ENCODE results near the gene COLGALT1. TPM values are rescaled to one million over a fixed set of nuclear protein-coding genes. Genes with fewer than 3 reads are reported as not detected.

The COLGALT1 gene
- total RNA-seq, 1 experiment from 2014 or later, result 48.5 TPM

DNA sequence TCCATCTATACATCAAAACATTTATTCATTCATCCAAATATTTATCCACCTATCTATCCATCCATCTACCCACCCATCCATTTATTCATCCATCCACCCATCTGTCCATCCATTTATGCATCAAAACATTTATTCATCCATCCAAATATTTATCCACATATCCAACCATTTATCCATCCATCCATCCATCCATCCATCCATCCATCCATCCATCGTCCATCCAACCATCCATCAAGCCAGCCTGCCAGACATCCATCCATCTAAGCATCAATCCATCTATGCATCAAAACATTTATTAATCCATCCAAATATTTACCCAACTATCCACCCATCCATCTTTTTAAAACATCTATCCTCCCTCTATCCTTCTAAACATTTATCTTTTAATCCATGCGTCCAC lies 70.5 kb downstream of the COLGALT1 start:
- H2BK20ac ChIP-seq (ENCODE audit: low read depth, low read length, poor library complexity, severe bottlenecking), result no peak overlapping the region
- Mint-ChIP-seq H3K27me3 (ENCODE audit: low read depth) (0 out of 2 replicates have a peak, but pooled peaks cover 2% of the 10 kb centered on the region), H3K9me3 (no peaks in the 10 kb centered on the region; a peak in 1 of 5 replicates), H3K4me1 (peaks cover 0 to 2% of the 10 kb centered on the region in 2 experiments; a peak in 1 of 4 replicates), H3K4me3 (no peak overlapping the region), H3K36me3 (ENCODE audit: insufficient read depth in 1 of 3, low read depth in 3 of 3) (peaks cover 29 to 38% (median 38%) of the 10 kb centered on the region in 3 experiments), H3K27ac (no peak overlapping the region)
- no peak overlapping the region for H2BK5ac ChIP-seq (ENCODE audit: insufficient read length, low read length)
- peaks cover 2% of the 10 kb centered on the region for H4K20me1 ChIP-seq (ENCODE audit: control insufficient read depth, insufficient read depth, insufficient read length)
- no peaks in the 10 kb centered on the region for H3K79me1 ChIP-seq (ENCODE audit: insufficient read depth, low read depth, low read length, poor library complexity, severe bottlenecking)
- H3K4me2 ChIP-seq (ENCODE audit: insufficient read depth, insufficient read length, low read length), result no peak overlapping the region
- H3K9ac ChIP-seq (ENCODE audit: extremely low read depth, insufficient read length, low read length), result no peak overlapping the region
- H3K27ac ChIP-seq (ENCODE audit: insufficient read length, low read depth, low read length), result no peak overlapping the region
- H3K23ac ChIP-seq (ENCODE audit: insufficient read length, low read depth, low read length), result no peak overlapping the region
- no peak overlapping the region for H3K18ac ChIP-seq (ENCODE audit: insufficient read length, low read depth, low read length)
- H4K91ac ChIP-seq (ENCODE audit: insufficient read length, low read depth, low read length), result no peak overlapping the region
- no peak overlapping the region for H4K5ac ChIP-seq (ENCODE audit: insufficient read length, low read depth, low read length)
- H3T11ph ChIP-seq (ENCODE audit: low read length), result no peak overlapping the region
- no peak overlapping the region for H2BK15ac ChIP-seq (ENCODE audit: low read depth, low read length)
- H2AK5ac ChIP-seq (ENCODE audit: insufficient read length, low read length), result no peak overlapping the region
- no peak overlapping the region for H3K56ac ChIP-seq (ENCODE audit: insufficient read length, low read depth, low read length)
- H2BK120ac ChIP-seq (ENCODE audit: low read depth, low read length, poor library complexity, severe bottlenecking), result no peak overlapping the region
- H3K14ac ChIP-seq (ENCODE audit: insufficient read depth, low read length), result no peak overlapping the region
- H3K23me2 ChIP-seq (ENCODE audit: insufficient read length, low read depth, low read length, poor library complexity, severe bottlenecking), result no peaks in the 10 kb centered on the region
- no peaks in the 10 kb centered on the region for H3K27me3 ChIP-seq (ENCODE audit: insufficient read depth, low read length)
- H3K4me1 ChIP-seq (ENCODE audit: insufficient read depth, low read length), result no peaks in the 10 kb centered on the region
- no peak overlapping the region for H4K8ac ChIP-seq (replicated peaks; ENCODE audit: insufficient read length, low read depth, low read length)
- no peak overlapping the region for H2BK12ac ChIP-seq (ENCODE audit: insufficient read length, low read depth, low read length)
- no peak overlapping the region for H2AFZ ChIP-seq (ENCODE audit: low read length)
- no peak overlapping the region for H3K4ac ChIP-seq (ENCODE audit: low read depth, low read length)
- H3K79me2 ChIP-seq (ENCODE audit: insufficient read depth, low read length), result no peaks in the 10 kb centered on the region
- DNase-seq, result no peak
- TF ChIP-seq, protein P1, sequence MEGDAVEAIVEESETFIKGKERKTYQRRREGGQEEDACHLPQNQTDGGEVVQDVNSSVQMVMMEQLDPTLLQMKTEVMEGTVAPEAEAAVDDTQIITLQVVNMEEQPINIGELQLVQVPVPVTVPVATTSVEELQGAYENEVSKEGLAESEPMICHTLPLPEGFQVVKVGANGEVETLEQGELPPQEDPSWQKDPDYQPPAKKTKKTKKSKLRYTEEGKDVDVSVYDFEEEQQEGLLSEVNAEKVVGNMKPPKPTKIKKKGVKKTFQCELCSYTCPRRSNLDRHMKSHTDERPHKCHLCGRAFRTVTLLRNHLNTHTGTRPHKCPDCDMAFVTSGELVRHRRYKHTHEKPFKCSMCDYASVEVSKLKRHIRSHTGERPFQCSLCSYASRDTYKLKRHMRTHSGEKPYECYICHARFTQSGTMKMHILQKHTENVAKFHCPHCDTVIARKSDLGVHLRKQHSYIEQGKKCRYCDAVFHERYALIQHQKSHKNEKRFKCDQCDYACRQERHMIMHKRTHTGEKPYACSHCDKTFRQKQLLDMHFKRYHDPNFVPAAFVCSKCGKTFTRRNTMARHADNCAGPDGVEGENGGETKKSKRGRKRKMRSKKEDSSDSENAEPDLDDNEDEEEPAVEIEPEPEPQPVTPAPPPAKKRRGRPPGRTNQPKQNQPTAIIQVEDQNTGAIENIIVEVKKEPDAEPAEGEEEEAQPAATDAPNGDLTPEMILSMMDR (conservative IDR thresholded peaks at IDR 0.05), result no peak
- H3K9me3 ChIP-seq (ENCODE audit: control insufficient read depth, low read depth, low read length), result no peaks in the 10 kb centered on the region
- WGBS (ENCODE audit: extremely low coverage, insufficient read length, low lambda C conversion rate), result 100% methylated on average over 2 of the region's 2 CpGs
